NCI-H2171 (cell line): ENCODE measurements around the gene MACROD1.

ENCODE experiments used
- DNase-seq: peaks from one replicate; lab custom pipeline; 2025; lab: John Stamatoyannopoulos, UW

The MACROD1 gene

GRCh38 chr11:64092761-64093136 is 73.2 kb downstream of the MACROD1 start:
- DNase-seq = no peak

GRCh38 chr11:64092111-64092760 is 73.7 kb downstream of the MACROD1 start:
- DNase-seq = no peak

- no peak for DNase-seq
Measured at GRCh38 chr11:64090806-64091516, 75.0 kb downstream of the MACROD1 start.

DNA sequence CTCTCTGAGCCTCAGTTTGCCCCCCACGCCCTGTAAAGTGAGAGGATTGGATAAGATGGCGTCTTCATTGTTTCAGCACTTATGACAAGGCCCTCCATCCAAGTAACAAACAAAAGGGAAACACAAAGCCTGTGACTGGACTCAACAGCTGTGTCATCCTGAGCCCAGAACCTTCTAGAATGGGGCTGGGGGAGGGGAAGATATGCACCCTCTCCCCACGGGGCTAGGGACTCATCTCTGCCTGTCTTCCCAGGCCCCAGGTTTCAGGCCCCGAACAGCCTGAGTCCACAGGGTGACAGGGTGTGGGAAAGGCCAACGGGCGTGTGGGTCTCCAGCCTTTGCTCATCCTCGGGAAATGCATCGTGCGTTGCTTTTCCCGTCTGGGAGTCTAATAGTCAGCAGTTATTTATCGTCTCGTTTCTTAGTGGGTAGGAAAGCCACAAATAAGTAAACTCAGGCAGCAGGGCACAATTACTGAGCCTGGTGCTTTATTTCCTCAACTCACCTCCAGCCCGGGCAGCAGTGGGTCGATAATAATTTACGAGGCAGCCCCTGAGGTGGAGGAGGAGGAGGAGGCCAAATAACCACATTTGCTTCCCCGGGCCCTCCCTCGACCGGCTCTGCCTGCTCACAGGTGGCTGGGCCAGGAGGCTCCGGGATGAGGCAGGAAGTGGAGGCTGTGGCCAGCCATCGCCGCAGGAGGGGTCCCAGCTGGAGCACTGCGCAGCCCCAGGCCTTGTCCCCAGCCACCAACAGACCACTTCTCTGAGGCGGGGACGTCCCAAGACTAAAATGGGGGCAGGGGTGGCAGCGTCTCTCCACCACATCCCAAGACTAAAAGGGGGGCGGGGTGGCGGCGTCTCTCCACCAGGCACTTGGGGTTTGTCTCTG is 75.8 kb downstream of the MACROD1 start:
- no peak for DNase-seq

- DNase-seq = no peak
Measured at GRCh38 chr11:64089493-64089892, 76.4 kb downstream of the MACROD1 start.

GRCh38 chr11:64089027-64089360 is 76.9 kb downstream of the MACROD1 start:
- DNase-seq = no peak

- no peak for DNase-seq
Measured at GRCh38 chr11:64088162-64089026, 77.5 kb downstream of the MACROD1 start.

GRCh38 chr11:64086258-64087123 is 79.4 kb downstream of the MACROD1 start:
- DNase-seq = no peak

GRCh38 chr11:64085906-64086257 is 80.0 kb downstream of the MACROD1 start:
- no peak for DNase-seq

DNA sequence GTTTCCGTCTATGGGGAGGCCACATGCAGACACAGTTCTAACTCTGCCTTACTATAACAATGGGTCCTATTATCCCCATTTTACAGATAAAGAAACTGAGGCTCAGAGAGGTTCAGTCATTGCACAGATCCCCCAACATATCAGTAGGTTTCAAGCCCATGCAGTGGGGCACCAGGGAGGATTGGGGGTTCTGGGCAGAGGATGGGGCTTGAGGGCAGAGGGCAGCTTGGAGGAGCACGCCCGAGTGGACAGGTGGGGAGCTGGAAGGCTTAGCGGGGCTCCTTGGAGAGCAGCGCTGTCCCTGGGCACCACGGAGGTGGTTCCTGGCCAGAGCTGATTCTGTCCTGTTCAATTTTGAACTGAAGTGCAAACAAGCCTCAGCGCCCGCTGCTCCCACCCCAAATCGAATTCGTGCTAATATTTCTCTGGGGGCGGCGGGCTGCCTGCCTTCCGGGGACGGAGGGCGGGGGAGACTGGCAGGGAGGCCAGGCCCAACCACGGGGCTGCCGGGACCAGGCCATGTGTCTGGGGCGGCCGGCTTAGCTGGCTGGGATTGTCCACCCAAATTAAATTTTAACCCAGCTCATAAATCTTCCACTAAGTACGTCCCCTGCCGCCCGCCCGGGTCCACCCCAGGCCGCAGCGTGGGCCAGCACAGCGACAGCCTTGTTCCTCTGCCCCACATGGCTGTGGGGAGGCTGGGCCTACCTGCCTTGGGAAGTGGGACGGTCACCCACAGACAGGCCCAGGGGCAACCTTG is 80.8 kb downstream of the MACROD1 start:
- no peak for DNase-seq

DNA sequence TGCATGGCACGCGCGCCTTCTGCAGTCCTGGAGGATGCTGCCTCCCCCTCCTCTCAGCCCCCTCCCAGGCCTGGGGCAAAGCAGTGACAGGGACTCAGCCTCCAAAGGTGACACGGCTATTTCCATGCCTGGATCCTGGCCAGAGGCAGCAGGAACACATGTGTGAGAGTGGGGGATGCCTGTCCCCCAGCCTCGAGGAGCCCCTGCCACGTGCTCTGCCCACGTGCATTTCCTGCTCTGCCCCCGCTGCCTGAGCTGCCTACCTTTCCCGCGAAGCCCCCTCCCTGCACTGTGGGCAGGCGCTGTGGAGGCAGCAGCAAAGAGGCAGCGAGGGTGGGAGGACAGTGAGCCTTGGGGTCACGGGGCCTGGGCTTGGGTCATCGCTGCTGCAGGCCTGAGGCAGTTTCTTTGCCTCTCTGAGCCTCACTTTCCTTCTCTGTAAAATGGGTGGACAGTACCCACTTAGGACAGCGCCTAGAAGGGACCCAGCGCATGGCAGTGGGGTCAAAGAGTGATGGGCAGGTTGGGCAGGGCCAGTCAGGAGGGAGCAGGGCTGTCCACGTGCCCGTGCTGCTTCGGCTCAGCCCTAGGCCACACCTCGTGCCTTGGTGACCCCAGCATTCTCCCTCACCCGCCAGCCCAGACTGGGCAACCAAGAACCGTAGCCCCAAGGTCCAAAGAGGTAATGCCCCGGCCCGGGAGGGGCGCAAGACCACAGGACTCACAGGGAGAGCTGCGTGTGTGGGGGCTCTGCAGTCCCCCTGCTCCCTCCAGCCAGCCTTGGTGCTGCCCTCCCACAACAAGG is 81.6 kb downstream of the MACROD1 start:
- no peak for DNase-seq

DNA sequence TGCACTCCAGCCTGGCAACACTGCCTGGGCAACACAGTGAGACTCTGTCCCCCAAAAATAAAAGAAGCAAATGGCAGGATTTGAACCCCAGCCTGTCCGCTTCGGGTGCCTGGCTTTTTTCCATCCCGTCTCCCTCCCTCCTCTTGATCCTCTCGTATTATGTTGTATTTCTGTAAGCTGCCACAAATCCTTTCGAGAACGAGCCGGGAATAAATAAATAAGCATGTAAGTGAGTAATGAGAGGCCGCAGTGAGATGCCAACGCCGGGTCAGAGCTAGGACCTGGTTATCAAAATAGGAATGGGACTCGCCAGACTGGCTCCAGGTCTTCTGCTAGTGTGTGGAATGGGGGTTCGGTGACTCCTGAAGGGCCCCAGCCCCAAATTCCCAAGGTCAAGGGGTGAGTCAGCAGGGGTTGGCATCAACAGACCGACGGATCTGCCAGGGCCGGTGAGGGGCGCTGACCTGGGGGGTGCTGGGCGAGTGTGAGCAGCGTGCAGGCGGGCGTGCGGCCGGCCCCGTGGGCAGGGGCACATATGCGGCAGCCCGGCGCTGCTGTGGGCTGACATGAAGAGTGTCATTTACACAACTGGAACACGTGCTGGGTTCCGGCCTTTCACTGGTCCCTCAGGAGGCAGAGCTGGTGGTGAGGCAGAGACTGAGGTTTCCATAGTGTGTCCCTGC is 82.4 kb downstream of the MACROD1 start:
- DNase-seq = no peak

DNA sequence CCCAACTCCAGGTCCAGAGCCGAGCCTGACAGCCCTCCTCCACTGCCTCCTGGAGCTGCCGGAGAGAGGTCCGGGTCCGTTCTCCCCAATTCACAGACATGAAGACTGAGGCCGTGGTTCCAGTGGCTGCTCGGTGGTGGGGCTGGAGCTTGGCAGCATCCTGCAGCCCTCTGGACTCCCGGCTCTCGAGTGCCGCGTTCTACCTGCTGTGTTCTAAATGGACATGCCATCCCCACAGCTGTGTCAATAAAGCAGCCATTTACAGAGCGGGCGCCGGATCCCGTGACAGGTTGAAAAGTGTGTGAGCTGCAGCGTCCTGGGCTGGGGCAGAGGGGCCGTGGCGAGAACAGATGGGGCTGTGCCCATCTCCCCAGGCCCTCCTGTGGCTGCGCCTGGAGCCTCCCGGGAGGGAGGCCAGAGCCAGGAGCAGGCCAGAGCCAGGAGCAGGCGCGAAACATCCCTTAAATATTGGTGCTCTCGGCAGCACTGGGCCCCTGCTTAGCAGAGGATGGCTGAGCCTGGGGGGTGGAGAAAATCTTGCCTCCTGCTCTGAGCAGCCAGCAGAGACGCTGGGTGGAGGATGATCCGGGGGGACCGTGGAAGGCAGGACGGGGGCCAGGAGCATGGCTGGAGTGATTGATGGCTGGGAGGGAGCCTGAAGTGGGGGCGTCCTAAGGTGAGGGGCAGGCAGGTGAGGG is 84.0 kb downstream of the MACROD1 start:
- no peak for DNase-seq

DNA sequence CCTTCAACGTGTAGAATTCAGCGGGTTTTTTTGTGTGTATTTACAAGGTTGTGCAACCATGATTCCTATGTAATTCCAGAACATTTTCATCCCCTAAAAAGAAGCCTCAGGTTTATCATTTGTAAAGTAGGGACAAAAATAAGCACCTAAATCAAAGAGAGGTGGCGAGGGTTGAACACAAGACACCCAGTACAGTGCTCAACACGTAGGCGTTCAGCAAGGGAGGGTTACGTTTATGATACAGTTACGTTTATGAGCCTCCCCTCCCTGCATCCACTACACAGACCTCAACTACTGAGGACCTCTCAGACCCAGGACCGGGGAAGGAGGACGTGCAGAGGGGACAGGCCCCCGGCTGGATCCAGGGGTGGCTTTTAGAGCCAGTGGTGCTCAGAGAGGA is 85.5 kb downstream of the MACROD1 start:
- no peak for DNase-seq

- no peak for DNase-seq
Measured at GRCh38 chr11:64078905-64079304, 87.0 kb downstream of the MACROD1 start.

DNA sequence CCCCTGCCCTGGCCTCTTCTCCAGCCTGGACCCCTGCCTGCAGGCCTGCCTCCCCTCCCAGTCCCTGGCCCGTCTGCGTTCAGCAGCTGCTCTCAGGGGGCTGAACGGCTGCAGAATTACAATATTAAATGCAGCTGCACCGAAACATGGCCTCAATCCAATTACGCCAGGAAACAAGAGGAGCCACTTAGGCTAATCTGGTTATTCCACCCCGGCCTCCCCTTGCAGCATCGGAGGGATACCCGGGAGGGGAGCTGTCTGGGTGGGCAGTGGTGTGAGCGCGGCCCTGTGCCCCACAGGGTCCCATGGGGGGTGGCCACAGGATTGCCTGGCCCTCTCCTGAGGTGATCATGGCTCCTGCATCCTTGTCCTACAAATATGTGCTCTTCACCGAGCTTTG is 87.6 kb downstream of the MACROD1 start:
- no peak for DNase-seq

DNA sequence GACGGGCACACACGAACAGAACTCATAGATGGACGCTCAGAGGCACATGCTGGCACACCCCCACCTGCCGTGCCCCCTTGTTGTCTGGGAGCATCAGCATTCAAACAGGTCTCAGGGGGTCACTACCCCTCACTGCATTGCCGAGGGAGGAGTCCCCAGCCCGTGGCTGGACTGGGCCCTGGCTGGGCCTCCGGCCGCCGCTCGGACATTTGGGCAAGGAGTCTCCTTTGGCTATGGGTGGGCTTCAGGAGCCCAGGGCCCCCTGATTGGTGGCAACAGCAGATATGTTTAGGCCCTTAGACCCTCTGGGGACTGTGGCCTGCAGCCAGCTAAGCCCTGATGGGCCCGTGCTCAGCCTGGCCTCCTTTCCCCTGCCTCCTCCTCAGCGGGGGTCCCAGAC is 88.3 kb downstream of the MACROD1 start:
- no peak for DNase-seq

GRCh38 chr11:64076758-64077157 is 89.2 kb downstream of the MACROD1 start:
- no peak for DNase-seq
